ENCODE results near the gene LPAR5. TPM values are rescaled to one million over a fixed set of nuclear protein-coding genes. Genes with fewer than 3 reads are reported as not detected.

The LPAR5 gene
- total and polyA plus RNA-seq, 2 of the 13 experiments (the other 11 are each of a cell fraction or from before 2014, with no cell fraction given), result 0.09 to 0.32 TPM

GRCh38 chr12:6607751-6608591, 27.8 kb downstream of the LPAR5 start:
- no TSS peak for BruUV-seq (replicated peaks)
- H3K27me3 ChIP-seq (ENCODE audit: control insufficient read depth in 1 of 2, insufficient read depth in 2 of 2, low read length in 2 of 2), result no peaks in the 10 kb centered on the region; a peak in 1 of 5 replicates
- peaks cover 32% of the 10 kb centered on the region for H3K79me2 ChIP-seq (ENCODE audit: insufficient read depth, low read length)
- no peak overlapping the region for H2AFZ ChIP-seq (ENCODE audit: low read length)
- WGBS (ENCODE audit: low lambda C conversion rate), result 11% methylated on average over 8 of the region's 8 CpGs
- intact Hi-C loops (cut with micrococcal nuclease; ENCODE audit: unreplicated experiment) (loop anchor here (2.0 kb wide), 1 partner anchor 39 kb away; the partner anchor contains the start of gene NOP2), in situ Hi-C loops (cut with HindIII; ENCODE audit: extremely low pct_ligation_motif_present, low pct_unique_long_range_greater_than_20kb) (no loop called here)
- H3K27ac ChIP-seq (ENCODE audit: extremely low read length, insufficient read depth, low read length), result no peak overlapping the region
- FAIRE-seq (no peak), ATAC-seq (peak; percentile 17), DNase-seq (ENCODE audit: low spot score) (peak; percentile 56)
- no peaks in the 10 kb centered on the region for H3K9me3 ChIP-seq (ENCODE audit: low read length)
- CTCF ChIA-PET (ENCODE audit: low intra/inter-chr PET ratio, low total read pairs), result no interaction called here
- TF ChIP-seq MAFF (IDR thresholded peaks at IDR 0.05; ENCODE audit: low read depth, low read length) (peak; percentile 50; the same call in 1 of the 2 replicates), ZKSCAN5 (CRISPR knock-in tag; IDR thresholded peaks at IDR 0.05) (no peak), MAFK (conservative IDR thresholded peaks at IDR 0.05 in 1 of 2, IDR thresholded peaks at IDR 0.05 in 1 of 2; ENCODE audit: low read length in 2 of 2) (peak; percentile 71 to 76), HNRNPK (IDR thresholded peaks at IDR 0.05; ENCODE audit: low read depth, low read length, poor library complexity, severe bottlenecking) (peak; percentile 3), ZNF740 (CRISPR knock-in tag; IDR thresholded peaks at IDR 0.05) (0 out of 2 replicates have a peak, but pooled peaks have one; percentile 8), ZNF143 (CRISPR knock-in tag; IDR thresholded peaks at IDR 0.05) (no peak)
- H4K20me1 ChIP-seq (ENCODE audit: insufficient read depth, low read length), result peaks cover 14% of the 10 kb centered on the region
- peaks cover 7 to 14% of the 10 kb centered on the region in 2 experiments; a peak in 4 of 5 replicates for H3K36me3 ChIP-seq (replicated peaks in 1 of 2; ENCODE audit: control insufficient read depth in 1 of 2, insufficient read depth in 2 of 2, low read length in 2 of 2)
- POLR2A ChIA-PET, result interaction anchor here (0.7 to 2.1 kb wide), 4 partner anchors 74 to 245 kb away, joined by 3 to 15 read pairs (median 4); partner anchors contain the start of genes COPS7A, GAPDH and ZNF384
- H3K4me1 ChIP-seq (ENCODE audit: insufficient read depth, low read length), result peaks cover 58% of the 10 kb centered on the region
- H3K4me3 ChIP-seq (replicated peaks in 1 of 3; ENCODE audit: insufficient read depth in 1 of 3, low read depth in 2 of 3, low read length in 3 of 3), result no peak overlapping the region
- H3K9ac ChIP-seq (ENCODE audit: insufficient read depth, low read depth, low read length), result no peak overlapping the region
- H3K4me2 ChIP-seq (ENCODE audit: low read depth, low read length), result peak overlapping the region; percentile 45

Measured in HepG2 (cell line).